Panc1 (cell line): ENCODE data around the gene TMEM150A. TPM values are rescaled to one million over a fixed set of nuclear protein-coding genes. Genes with fewer than 3 reads are reported as not detected.

Experiments
- ATAC-seq: fragments of 200-7000 bp; cut with Tn5 transposase; 2 replicates; pipeline ENCODE4 v1.9.1; 2020; ENCODE audit warnings: mild to moderate bottlenecking, moderate library complexity
- BruUV-seq: library from RNA; stranded (reverse); fragments of 400-500 nt; replicated peaks from 2 replicates; lab custom pipeline; 2021; lab: Mats Ljungman, UMichigan
- CTCF ChIA-PET: fragments of 300-600 bp; sonication (Branson Sonifier 250); formaldehyde crosslinking; loops from one replicate; lab custom pipeline; 2022; ENCODE audit warnings: antibody characterized with exemption; lab: Charles Lee
- POLR2A ChIA-PET: fragments of 300-600 bp; sonication (Branson Sonifier 250); formaldehyde crosslinking; loops from one replicate; lab custom pipeline; 2022; ENCODE audit warnings: antibody characterized with exemption; lab: Charles Lee
- DNase-seq: peaks from one replicate; pipeline ENCODE4 v3.0.0-alpha.2; 2010; ENCODE audit warnings: low read depth, low spot score
- H3K27ac ChIP-seq: 2 replicates; pipeline ENCODE4 v1.5.1; 2011; ENCODE audit warnings: mild to moderate bottlenecking, low read length, inconsistent platforms
- H3K27me3 ChIP-seq: fragments of 200-500 bp; sonication (Bioruptor generic); 2 replicates; pipeline ENCODE4 v1.6.0; 2014; ENCODE audit warnings: low read length, inconsistent platforms; ENCODE audit not compliant: control insufficient read depth, insufficient read depth
- H3K36me3 ChIP-seq: fragments of 200-500 bp; sonication (Bioruptor generic); 2 replicates; pipeline ENCODE4 v1.5.1; 2014; ENCODE audit warnings: inconsistent platforms, mild to moderate bottlenecking, low read length, moderate library complexity; ENCODE audit not compliant: control insufficient read depth, insufficient read depth
- H3K4me1 ChIP-seq: 2 replicates; pipeline ENCODE4 v1.5.1; 2011; ENCODE audit warnings: inconsistent platforms, mild to moderate bottlenecking, low read length, moderate library complexity; ENCODE audit not compliant: control insufficient read depth, insufficient read depth
- H3K4me3 ChIP-seq, 2 experiments: 2 replicates each; pipeline ENCODE4 v1.5.1; 2011 to 2012; ENCODE audit warnings: low read depth in 2 of 2, low read length in 2 of 2, mild to moderate bottlenecking in 2 of 2, inconsistent platforms in 1 of 2, moderate library complexity in 1 of 2
- H3K9me3 ChIP-seq: fragments of 200-500 bp; sonication (Bioruptor generic); 2 replicates; pipeline ENCODE4 v1.5.1; 2014; ENCODE audit warnings: low read depth, mild to moderate bottlenecking, inconsistent platforms, low read length, moderate library complexity; ENCODE audit not compliant: control insufficient read depth, insufficient read depth
- CTCF ChIP-seq: fragments of 450-650 bp; IDR thresholded peaks from 2 replicates; pipeline ENCODE4 v1.5.1; 2017; ENCODE audit warnings: mild to moderate bottlenecking
- POLR2AphosphoS5 ChIP-seq: IDR thresholded peaks from 2 replicates; pipeline ENCODE4 v1.6.1; 2012; ENCODE audit warnings: mild to moderate bottlenecking, low read depth, low read length, moderate library complexity
- REST ChIP-seq, 2 experiments: IDR thresholded peaks; 2 replicates each; pipeline ENCODE4 v1.6.1; 2011 to 2012; ENCODE audit warnings: low read depth in 2 of 2, control low read depth in 1 of 2, low read length in 1 of 2, mild to moderate bottlenecking in 1 of 2, moderate library complexity in 1 of 2; ENCODE audit not compliant: insufficient read depth in 1 of 2
- SIN3A ChIP-seq: IDR thresholded peaks from 2 replicates; pipeline ENCODE4 v1.6.1; 2012; ENCODE audit warnings: low read depth, mild to moderate bottlenecking, low read length, moderate library complexity, borderline replicate concordance; ENCODE audit not compliant: insufficient read depth
- TCF7L2 ChIP-seq: IDR thresholded peaks from 2 replicates; pipeline ENCODE4 v1.6.1; 2011; ENCODE audit warnings: mild to moderate bottlenecking, low read depth, low read length, inconsistent platforms
- in situ Hi-C: cut with HindIII; loops from 2 replicates; pipeline ENCODE4 v1.10.0; 2016; ENCODE audit warnings: low sequenced_read_pairs, low pct_unique_long_range_greater_than_20kb
- intact Hi-C: fragments of 100-400 bp; cut with micrococcal nuclease; formaldehyde crosslinking; loops from one replicate; pipeline ENCODE4 v1.10.0; 2022; ENCODE audit not compliant: unreplicated experiment
- total RNA-seq: library from RNA; stranded (reverse); gene quantifications from one replicate; pipeline ENCODE4 v1.2.1, GENCODE V29; 2021; ENCODE audit not compliant: unreplicated experiment

TMEM150A gene
- total RNA-seq, 1 experiment from 2014 or later = 30.4 TPM

DNA sequence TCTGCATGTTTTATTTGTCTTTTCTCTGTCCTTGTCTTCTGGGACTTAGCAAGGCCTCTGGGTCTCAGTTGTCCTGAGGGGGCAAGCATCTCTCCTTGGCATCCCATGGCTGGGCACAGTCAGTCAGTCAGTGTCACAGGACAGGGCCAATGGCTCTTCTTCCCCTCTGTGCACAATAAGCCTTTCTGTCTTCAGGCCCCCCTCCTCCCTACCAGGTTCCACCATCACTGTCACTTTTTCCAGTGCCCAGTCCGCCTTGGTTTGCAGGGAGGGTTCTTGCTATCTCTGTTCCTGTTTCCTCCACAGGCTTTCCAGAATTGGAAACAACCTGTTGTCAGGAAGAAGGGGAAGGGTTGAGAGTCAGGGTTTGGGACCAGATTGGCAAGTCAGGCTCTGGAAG lies 20.0 kb downstream of the TMEM150A start:
- ChIA-PET POLR2A (no interaction called here), CTCF (no interaction called here)
- in situ Hi-C loops (no loop called here), intact Hi-C loops (no loop called here)
- no peak for DNase-seq
- peaks cover 39% of the 10 kb centered on the region for H3K4me1 ChIP-seq
- H3K4me3 ChIP-seq = no peak overlapping the region
- no peaks in the 10 kb centered on the region for H3K27me3 ChIP-seq
- H3K27ac ChIP-seq = no peak overlapping the region
- TF ChIP-seq SIN3A = no peak
- TF ChIP-seq POLR2AphosphoS5 = no peak
- TF ChIP-seq REST (IDR thresholded peaks at IDR 0.05; ENCODE audit: insufficient read depth in 1 of 2, low read depth in 2 of 2, low read length in 1 of 2) = no peak
- no peak for TF ChIP-seq CTCF
- no peak for TF ChIP-seq TCF7L2
- no peak for ATAC-seq
- no TSS peak for BruUV-seq
- H3K36me3 ChIP-seq = no peaks in the 10 kb centered on the region
- no peaks in the 10 kb centered on the region for H3K9me3 ChIP-seq

GRCh38 chr2:85580206-85580605 lies 22.3 kb downstream of the TMEM150A start:
- H3K4me1 ChIP-seq = peaks cover 40% of the 10 kb centered on the region
- TF ChIP-seq CTCF = no peak
- H3K9me3 ChIP-seq = no peaks in the 10 kb centered on the region
- BruUV-seq = no TSS peak
- H3K27me3 ChIP-seq = no peaks in the 10 kb centered on the region
- no peak overlapping the region for H3K27ac ChIP-seq
- ATAC-seq (no peak), DNase-seq (no peak)
- no peaks in the 10 kb centered on the region for H3K36me3 ChIP-seq
- ChIA-PET POLR2A (interaction anchor here (0.7 kb wide), 1 partner anchor 15 kb away, joined by 4 read pairs; no protein-coding TSS in a partner anchor), CTCF (no interaction called here)
- H3K4me3 ChIP-seq = no peak overlapping the region
- in situ Hi-C loops (no loop called here), intact Hi-C loops (no loop called here)
